NCI-H2107 (cell line): ENCODE data around the gene TACO1.

ENCODE experiments used
- DNase-seq: peaks from one replicate; lab custom pipeline; 2025; lab: John Stamatoyannopoulos, UW

The TACO1 gene

DNA sequence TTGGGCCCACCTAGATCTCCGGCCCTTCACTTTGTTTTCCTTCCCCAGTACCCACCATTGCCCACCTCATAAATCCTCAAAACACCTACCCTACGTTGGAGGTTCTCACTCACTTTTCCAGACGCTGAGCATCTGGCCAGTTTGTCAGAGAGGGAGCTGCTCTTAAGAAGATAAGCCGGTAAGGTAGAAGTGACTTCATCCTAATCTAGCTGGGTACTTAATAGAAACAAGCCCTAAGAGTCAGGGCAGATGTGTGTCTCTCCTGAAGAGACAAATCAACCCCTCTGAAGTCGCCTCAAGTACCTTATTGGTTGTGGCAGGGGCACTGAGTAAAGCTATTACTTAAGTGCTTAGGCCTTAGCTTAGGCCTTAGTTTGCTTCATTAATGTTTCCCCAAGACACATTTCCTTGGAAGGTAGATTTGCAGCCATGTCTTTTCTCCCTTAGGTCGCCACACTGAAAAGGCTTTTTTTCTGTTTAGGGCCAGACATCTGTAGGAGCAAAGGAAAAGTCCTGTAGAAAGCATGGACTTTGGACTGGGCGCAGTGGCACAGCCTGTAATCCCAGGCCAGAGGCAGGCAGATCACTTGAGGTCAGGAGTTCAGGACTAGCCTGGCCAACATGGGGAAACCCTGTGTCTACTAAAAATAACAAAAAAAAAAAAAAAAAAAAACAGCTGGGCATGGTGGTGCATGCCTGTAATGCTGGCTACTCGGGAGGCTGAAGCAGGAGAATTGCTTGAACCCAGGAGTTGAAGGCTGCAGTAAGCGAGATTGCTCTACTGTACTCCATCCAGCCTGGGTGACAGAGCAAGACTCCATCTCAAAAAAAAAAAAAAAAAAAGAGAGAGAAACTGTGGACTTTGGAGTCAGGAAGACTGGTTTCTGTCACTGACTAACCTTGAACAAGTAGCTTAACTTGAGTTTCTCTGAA, 1.0 kb downstream of the TACO1 start:
- no peak for DNase-seq

DNA sequence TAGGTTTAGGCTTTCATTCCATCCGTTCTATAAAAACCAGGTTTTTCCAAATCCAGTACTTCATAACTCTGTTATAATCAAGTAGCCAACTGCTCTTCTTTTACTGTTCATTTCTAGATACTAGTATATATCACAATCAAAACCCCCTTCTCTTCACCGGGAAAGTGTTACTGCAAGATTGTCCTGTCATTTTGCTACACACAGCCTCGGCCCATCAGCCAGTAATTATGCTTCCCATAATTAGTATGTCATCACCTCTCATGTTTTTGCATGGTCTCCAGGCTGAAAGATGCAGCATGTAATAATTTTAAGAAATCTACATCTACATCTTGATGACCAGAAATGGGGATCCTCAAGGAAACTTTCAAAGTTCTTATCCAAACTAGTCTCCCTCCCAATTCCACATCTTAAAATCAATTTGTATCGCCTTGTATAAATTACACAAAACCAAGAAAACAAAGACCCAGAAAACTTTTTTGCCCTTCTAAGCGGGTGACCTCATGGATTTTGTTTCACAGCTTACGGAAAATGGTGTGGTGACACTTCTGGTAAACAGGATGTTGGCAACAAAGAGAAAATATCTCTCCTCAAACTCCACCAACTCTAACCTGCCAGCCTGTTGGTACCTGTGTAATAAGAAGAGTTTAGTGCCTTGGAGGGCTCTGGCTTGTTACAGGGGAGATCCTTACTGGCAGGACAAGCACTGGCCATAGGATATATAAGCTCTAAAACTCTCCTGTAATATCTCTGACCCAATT, 9.3 kb downstream of the TACO1 start:
- DNase-seq, result no peak

DNA sequence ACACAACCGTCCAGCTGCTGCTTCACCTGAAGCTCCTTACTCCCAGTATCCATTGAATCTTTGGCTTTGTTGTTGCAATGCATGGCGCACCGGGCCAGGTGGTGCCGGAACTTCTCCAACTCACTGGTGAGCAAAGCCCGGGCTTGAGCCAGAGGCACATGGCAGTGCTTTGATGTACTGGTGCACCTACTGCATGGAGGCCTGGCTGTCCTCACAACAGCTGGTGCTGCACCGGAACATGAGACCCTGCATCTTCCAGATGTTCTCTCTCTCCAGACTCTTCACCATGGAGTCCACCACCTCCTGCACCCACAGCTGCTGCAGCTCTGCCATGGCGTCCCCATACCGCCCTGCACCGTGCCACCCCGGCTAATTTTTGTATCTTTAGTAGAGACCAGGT, 10.2 kb downstream of the TACO1 start:
- no peak for DNase-seq

DNA sequence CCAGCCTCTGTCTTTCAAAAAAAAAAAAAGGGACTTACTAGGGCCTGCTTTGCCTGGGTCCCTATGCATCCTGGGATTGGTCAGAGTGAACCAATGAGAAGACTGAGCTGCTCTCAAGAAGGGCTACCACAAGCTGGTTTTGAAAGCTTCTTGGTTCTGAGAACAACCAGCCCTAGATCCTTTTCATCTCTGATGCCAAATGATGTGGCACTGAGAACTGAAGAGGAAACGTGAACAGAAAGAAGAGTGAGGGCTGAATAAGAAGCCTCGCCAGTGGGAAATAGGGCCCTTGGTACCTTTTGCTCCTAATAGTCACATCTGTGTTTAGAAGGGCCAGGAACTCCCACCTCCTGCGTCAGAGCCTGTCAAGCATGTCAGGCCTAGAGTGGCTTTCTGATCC, 10.7 kb downstream of the TACO1 start:
- no peak for DNase-seq

DNA sequence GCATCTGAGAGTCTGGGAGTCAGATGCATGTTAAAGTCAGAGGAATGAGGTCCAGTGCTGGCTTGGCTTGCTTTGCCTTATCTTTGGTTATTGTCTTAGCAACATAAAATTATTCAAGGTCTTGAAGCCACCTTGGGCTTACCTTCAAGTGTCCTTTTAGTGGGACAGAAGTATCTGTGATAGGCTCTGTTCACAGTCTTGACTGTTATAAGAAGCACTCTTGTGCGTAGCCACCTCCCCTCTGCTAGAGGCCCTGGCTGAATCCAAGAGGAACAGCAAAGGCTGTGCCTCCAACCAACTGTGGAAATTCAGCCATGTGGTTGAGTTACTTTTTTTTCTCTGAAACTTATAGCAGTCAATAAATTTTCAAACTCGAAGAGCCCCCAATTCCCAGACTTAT, 13.0 kb downstream of the TACO1 start:
- no peak for DNase-seq

DNA sequence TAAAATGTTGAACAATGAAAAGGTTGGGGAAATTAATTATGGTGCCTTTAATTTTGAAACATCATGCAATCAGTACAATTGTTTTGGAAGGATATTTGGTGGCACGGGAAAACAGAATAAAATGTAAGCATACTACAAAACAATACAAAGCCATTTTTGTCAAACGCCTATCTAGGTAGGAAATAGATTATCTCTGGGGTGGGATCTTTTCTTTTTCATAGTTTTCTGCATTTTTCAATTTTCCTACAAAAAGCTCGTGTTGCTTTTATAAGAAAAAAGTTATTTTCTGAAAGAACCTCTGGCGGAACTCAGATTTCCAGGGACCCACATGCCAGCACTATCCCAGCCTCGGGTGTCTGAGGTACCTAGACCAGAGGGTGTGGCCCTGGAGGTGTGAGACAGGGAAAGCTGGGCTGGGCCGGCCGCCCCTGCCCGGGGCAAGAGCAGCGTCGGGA, 20.6 kb downstream of the TACO1 start:
- no peak for DNase-seq

DNA sequence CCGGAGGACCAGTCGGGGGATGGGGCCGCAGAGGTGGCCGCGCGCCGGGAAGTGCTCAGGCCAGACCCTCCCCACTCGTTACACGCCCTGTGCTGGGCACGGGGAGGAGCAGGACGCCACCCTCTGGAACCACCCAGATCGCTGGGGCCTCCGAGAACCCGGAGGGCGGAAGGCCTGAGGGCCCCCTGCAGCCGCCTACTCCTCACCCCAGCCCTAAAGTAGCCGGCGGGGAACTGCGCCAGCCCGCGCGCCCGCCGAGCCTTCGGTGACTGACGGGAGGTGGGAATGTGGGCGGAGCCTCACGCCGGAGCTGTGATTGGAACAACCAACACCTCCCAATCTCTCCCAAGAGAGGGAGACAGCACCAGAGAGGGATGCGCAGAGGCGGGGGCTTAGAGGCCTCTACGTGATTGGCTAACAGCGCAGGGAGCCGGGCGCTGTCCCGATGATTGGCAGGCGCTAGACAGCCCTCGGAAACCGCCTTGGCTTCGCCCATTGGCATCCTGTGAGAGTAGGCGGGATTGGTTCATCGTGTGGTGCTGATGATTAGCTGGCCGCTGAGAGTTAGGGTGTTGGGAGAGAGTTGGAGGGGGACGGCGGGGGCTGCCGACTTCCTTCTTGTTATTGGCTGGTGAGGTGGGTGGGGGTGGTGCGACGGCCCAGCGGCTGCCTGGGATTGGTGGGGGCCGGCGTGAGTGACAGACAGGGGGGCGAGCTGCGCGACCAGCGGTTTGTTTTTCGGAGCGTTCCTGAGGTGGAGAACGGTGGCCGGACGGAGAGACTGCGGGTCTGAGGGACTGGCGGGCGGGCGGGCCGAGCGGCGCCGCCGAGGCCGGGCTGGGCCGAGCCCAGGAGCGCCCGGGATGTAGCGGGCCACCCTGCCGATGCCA, 21.2 kb downstream of the TACO1 start, which contains the start of gene MAP3K3:
Gene MAP3K3, plus strand, starts transcription at position 734 of the 890 bp plus-strand sequence. CDS start 343 bp downstream, outside the sequence.
- DNase-seq, result peak; percentile 97

DNA sequence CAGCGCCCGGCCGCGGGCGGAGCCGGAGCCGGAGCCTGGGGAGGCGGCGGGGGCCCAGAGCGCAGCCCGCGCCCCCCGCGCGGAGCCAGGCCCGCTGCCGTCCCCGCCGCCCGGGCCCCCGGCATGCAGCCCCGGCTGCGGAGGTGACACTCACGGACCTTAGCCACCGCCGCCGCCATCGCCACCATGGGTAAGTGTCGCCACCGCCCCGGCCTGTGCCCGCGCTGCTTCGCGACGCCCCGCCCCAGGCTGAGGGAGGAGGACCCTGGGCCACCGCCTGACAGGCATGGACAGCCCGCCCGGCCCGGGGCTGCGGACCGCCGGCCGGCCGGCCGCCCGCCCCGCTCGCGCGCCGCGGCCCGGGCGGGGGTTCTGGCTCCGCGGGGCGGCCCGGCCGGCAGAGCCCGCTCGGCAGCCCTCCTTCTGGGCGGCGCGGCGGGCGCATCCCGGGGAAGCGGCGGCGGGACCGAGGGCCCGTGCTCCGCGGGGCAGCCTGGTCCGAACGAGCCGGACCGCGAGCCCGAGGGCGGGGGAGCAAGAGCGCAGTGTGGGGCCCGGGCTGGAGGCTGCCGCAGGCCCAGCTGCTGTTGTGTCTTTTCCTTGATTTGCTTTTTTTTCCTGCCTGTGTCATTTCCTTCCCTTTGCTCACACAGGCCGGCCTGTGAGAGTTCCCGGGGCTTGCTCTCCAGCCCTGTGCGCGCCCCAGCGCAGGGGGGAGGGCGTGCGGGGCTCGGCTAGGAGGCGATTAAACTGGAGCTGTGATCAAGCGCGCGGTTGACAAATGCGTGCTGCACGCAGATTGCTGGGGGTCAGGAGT, 22.1 kb downstream of the TACO1 start:
- no peak for DNase-seq

DNA sequence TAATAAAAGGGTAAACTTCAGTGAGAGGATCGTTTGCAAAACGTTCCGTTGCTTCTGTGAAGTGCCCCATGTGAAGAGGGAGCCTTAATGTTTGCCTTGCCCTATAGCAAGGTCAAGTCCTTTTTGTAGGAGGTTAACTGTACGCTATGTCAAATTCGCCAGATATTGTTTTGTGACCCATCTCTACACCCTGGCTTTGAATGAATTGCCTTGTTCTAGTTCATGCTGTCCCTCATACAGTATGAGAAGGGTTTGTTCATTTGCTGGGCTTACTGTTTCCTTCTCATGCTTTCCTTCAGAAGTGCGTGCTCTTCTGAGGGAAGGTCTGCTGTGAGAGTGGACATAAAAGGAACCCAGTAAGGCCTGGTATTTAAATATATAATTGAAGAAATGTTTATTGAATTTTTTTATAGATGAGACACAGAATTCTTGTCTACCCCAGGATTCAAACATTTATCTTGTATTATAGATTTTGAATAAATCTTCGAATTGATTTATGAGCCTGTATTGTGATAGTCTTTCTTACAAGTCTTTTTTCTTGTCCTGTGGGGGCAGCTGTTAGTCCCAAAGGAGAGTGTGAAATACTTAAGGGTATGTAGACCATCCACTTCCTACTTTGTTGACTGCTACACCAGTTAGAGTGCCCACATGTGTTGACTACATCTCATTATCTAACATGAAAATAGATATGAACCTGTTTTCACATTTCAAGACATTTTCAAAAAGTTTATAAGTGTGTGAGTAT, 23.3 kb downstream of the TACO1 start:
- no peak for DNase-seq

DNA sequence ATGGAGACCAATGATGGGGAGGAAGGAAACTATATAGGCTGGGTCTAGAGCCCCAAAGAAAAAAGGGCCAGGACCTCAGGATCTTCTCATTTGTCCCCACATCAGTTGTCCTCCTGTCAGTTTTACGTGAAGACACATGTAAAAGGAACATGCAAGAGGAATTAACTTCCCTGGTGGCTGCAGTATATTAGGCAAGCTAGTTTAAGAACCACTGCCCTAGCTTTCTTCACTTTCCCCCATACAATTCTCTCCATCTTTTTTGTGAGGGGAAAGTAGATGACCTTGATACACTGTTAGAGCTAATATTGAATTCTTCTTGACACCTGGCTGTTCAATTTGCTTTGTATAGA, 23.8 kb downstream of the TACO1 start:
- no peak for DNase-seq

DNA sequence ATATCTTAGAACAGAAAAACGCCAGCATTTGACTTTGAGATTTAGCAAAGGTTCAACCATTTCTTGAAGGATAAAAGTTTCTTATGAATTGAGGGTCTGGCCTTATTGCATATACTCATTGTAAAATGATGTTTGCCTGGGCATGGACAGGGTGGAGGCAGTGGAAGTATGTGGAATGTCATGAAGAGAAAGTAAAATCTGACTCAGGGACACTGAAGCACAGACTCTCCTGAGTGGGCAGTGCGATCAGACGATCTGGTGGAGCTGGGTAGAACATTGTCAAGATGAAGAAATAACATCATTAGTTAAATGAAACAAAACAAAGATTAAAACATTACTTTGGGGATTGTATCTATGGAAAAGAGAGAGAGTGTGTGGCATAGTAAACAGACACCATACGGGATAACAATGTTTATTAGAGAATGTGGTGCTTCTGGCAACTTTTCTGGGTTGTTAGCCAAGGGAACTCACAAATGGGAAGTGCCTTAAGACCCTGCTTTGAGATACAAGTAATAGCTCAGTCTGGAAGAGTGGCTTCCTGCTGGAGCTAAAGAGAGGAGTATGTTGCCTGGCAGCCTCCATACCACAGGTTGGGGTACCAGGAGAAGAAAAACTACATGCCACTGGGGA, 26.0 kb downstream of the TACO1 start:
- no peak for DNase-seq

DNA sequence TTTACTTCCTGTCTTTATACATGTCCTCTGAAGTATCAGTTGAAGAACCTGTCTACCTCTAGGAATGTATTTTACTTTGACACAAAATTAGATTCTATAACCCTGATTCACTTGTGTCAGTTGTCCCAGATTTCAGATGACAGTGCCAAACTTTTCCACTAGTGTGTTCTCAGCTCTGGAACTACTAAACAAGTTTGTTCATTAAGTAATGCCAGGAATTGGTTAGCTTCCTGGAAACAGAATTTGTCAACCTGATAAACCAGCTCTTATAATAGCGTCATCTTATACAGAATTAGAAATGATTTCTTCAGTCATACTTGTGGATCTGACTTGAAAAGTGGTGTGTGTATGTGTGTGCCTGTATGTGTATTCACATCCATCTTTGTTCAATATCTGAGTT, 28.9 kb downstream of the TACO1 start:
- DNase-seq, result no peak

DNA sequence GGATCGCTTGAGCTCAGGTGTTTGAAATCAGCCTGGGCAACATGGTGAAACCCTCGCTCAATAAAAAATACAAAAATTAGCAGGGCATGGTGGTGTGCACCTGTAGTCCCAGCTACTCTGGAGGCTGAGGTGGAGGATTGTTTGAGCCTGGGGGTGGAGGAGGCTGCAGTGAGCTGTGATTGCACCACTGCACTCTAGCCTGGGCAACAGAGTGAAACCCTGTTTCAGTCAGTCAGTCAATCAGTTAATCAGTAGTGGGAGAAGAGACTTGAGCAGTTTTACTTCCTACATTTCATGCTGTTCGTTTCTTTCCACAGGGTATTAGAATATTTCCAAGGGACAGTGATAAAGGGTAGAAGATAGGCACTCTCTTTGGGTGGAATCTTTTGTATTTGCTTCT, 30.4 kb downstream of the TACO1 start:
- no peak for DNase-seq

DNA sequence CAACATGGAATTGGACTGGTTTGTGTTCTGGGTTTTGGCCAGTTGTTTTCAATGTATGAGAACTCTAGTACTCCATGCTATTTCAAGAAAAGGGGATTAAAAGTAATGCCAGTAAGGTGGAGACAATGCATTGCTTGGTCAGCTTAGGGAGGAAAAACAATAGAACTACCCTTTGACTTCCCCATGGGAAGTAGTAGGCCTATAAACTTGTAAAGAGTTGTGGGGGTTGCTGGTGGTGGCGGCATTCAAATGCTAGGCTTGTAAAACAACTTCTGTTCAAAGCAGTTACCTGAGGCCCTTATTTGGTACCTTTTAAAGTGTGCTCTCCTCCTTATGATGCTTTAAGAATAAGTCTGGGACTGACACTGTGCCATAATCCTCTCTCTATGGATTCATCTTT, 30.9 kb downstream of the TACO1 start:
- no peak for DNase-seq

DNA sequence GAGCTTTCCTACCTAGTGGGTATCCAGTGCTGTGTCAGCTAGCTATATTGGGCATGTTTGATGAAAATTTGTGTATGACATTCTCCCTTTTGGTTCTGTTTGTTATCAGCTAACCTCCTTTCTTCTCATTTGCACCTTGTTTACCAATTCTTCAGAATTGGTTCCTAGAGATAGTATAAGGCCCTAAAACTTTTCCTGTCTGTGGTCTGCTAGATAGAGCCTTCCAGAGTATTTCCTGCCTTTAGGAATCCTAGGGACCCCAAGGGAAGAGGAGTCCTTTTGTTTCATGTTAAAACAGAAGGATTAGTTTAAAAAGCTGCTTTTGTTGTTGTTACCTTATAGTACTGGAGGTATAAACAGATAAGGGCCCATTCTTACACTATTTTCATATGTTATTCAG, 33.0 kb downstream of the TACO1 start:
- DNase-seq, result no peak

DNA sequence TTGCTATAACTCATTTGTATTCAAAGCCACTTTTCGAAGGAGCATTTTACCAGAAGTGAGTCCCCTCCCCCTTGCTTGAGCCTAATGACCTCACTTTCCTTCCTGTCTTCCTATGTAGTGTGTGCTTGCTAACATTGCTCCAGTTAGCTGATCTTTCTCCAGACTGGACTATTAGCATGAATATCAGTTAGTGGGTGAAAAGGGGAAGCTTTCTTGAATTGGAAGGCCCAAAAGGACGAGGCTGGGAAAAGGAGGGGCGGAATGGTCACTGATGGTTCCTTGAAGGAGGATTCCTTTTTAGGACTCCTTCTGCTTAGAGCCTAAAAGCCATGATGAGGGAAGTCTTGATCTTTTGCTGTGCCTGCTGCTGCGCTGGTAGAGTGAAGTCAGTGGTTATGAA, 33.5 kb downstream of the TACO1 start:
- no peak for DNase-seq

DNA sequence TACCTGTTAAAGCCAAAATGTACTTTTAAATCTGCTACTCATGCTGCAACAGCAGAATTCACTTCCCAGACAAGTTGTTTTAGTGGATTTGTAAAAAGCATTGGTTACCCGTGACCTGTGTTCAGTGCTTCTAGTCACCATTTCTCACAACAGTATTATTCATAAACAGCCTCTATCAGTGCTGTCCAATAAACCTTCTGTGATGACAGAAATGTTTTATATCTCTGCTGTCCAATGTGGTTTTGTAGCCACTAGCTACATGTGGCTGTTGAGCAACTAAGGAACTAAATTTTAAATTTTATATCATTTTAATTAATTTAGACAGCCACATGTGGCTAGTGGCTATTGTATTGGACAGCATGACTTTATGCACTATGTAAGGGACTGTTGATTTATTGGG, 34.1 kb downstream of the TACO1 start:
- no peak for DNase-seq

DNA sequence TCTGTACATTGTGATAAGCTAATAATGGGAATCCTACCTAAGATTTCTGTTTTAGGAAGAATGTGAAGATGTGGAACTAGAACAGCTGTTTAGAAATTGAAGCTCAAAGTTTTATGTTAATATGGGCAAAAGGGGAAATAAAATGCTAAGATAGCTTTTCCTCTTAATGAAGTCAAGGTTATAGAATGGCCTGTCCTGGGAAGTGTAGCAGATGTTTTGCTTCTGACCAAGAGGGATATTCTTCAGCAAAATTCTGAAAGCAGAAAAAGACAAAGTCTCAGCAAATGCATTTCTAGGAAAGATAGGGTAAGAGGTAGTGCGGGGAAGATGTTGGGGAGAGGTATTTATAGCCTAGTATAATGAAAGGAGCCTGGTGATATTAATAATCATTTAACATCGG, 34.6 kb downstream of the TACO1 start:
- DNase-seq, result no peak

DNA sequence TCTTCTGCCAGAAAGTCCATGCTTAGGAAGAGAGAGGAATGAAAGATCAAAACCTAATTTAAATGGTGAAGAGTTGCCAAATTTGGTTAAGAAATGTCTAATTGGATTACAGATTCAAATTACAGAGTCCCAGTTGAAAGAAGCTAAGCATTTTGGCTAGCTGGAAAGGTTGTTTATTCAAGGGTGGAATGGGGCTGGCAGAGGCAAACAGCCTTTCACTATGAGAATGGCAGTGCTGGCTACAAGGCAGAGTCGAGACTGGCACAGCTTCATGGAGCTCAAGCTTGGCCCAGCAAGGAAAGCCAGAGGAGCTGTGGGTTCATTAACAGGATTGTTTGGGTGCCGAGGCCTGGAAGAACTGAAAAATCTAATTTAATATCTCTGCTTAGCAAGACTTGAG, 35.1 kb downstream of the TACO1 start:
- DNase-seq, result no peak

DNA sequence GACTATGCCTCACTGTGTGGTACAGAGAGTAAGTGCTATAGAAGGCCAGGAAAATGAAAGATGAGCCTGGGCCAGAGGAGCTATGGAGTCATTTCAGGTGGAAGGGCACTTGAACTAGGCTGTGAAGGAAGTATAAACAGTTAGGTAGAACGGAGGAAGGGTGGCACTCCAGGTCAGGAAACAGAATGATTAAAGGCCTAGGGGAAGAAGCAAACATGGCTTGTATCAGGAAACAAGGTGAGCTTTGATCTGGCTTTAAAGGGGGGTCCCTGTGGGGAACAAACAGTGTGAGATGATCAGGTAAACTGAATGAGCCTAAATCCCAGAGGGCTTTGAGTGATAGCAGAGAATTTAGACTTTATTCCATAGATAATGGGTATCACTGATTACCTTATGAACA, 38.4 kb downstream of the TACO1 start:
- DNase-seq, result no peak
